GM18907 (cell line): ENCODE data around the gene ERAL1.
"Not testable (repeated sequence)": the region's sequence is repeated elsewhere in the genome, so short reads cannot be mapped to it uniquely, and the experiment has no call there.

ENCODE experiments used
- ATAC-seq: cut with Tn5 transposase; IDR thresholded peaks from one replicate; pipeline ENCODE4 v1.9.1; 2021; ENCODE audit warnings: mild to moderate bottlenecking, moderate library complexity; ENCODE audit not compliant: unreplicated experiment

The ERAL1 gene

DNA sequence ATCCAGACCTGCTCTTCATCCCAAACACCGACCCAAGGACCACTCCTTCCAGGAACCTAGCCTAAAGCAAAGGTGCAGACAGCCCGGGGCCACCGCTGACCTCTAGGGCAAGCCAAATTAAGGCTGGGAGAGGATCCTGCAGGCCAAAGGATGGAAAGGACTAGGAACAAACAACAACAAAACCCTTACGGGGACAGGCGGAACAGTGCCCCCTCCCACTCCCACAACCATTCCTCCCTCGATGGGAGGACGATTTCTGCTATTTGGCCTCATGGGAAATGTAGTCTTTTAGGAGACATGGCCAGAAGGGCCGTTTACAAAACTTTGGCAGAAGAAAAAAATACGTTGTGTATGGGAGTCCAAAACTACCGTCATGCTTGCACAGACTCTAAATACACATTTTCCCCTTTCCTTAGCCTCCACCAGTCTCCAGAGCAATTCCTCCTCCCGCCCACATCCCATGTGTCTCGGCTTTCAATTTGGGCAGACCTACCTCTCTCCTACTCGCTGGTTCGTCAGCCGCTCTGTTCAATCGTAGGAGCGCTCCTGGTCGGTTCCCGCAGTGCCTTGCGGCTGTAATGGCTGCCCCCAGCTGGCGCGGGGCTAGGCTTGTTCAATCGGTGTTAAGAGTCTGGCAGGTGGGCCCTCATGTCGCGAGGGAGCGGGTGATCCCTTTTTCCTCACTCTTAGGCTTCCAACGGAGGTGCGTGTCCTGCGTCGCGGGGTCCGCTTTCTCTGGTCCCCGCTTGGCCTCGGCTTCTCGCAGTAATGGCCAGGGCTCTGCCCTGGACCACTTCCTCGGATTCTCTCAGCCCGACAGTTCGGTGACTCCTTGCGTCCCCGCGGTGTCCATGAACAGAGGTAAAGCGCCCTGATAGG is at the start of gene ERAL1:
ERAL1 (plus strand) TSS at position 560 of the 879 bp plus-strand sequence; CDS start at position 579, 19 bp downstream.
- ATAC-seq = peak; percentile 94

DNA sequence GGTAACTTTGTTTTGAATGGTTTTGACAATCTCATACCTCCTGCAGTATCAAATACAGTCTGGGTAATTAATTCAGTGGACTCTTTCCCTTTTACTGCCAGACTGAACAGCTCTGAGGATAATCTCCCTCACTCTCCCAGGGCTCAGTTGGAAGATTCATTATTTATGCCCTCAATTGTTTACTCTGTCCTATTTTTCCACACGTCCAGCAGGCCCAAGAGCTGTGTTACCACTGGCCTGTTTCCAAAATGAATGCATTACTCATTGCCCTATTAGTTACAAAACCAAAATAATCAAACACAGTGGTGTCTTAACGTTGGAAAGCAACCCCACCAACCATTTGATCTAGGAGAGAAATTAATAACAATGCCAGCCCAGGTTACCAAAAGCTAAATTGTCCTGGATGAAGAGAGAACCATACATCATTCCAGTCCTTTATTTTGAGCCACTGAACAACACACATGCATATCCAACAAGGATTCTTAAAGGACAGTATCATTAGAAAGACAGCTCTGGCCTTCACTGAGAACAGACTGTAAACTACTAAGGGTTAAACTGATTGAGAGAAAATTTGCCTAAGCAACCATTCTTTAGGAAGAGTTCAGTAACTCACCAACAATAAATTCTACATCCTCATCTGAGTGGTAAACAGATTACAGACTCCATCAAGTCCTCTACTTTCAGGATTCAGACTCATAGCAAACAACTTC is 46.7 kb upstream of the ERAL1 start:
- ATAC-seq = no peak

DNA sequence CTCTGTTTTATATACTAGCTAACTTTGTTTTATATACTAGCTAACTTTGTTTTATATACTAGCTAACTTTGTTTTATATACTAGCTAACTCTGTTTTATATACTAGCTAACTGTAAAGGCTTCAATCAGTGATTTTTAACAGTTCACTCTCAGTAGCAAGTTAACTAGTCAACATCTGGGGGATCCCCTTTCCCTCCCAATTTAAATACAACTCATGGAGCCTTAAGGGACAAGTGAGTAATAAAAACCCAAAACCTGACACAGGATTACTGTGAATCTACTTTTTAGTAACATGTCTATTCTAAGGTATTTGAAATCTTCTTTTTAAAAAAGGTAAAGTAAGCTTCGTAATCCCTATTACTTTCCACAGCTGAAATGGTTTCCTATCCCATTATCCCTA is 44.4 kb upstream of the ERAL1 start:
- ATAC-seq = no peak

DNA sequence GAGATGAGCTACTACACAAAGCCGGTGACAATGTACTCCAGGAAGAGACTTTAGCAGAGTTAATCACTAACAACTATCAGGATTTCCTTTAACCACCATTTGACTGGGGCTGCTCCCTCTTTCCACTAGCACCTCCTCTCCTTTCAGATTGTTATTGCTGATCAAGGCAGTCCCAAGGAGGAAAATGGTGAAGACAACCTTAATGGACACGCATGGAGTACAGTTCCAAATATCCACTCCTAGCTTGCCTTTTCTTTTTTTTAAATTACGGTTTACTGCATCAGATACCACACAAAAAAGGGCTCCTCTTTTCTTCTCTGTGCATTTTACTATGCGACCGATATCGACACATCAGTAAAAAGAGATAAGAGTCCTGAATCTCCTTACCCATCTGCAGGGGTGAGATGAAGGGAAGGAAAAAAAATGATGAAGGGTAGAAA is 43.1 kb upstream of the ERAL1 start:
- ATAC-seq = no peak

DNA sequence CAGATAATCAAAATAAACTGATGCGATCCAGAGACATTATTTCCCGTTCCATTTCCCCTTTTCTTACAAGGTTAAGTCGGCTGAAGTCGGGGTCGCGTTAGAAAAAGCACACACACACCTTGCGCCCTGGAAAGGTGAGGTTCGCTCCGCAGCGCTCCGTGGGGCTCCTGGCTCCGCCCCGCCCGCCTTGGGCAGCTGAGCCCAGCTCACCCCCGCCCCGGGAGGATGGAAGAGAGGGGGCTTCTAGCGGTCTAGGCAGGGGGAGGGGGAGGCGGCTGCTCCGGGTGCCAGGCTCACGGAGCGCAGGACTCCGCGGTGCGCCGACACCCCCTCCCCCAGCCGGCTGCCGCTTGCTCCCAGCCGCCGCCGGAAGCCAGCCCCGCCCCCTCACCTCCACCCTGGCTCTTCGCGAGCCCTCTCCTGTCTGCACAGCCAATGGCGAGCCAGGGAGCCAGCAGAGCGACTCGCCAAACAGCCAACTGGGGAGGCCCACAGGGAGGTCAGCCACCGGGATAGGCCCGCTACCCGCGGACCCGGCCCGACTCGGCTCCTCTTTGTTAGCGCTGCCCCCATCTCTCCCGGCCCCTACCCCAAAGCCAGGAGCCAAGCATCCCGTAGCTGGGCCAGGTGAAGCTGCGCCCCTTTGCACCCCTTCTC is 42.6 kb upstream of the ERAL1 start:
- peak; percentile 95 for ATAC-seq

DNA sequence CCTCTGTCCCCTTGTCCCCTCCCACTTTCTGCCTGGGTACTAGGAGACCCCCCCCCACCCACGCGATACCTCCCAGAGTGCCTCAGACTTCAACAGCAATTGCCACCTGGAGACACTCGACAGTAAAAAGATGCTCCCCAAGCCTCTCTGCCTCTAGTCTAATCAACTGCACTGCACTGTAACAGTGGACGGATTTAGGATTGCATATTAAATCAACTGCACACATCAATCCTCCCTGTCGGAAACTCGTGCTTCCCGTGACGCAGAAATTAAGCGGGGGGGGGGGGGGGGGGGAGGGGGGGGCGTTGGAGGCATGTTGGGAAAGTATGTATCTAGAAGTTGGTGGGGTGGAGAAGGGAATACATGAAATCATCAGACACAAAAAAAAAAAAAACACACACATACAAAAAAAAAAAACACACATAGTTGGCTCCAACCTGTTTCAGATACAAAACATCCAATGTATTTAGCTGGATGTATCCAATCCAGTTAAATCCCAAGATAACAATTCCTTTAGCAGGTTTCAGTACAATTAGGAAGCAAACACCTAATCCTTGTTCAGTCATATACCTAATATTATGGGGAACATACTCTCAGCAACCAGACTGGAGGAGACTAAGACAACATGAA is 42.0 kb upstream of the ERAL1 start:
- no peak for ATAC-seq

DNA sequence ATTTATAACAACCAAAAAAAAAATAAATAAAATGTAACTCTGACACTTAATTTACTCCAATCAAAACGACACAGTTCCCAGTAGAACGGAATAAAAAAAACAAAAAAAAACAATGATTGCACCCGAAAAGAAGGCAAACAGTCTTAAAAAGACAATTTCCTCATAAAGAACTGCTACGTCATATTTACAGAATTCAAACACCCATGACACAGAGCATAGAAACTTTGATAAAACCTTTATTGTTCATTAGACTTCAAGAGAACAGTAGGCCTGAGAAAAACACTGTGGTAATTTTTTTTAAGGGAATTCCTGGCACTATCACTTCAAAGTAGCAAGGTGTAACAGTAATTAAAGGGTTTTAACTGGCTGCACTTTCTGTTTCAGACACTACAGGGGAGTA is 38.3 kb upstream of the ERAL1 start:
- no peak for ATAC-seq

DNA sequence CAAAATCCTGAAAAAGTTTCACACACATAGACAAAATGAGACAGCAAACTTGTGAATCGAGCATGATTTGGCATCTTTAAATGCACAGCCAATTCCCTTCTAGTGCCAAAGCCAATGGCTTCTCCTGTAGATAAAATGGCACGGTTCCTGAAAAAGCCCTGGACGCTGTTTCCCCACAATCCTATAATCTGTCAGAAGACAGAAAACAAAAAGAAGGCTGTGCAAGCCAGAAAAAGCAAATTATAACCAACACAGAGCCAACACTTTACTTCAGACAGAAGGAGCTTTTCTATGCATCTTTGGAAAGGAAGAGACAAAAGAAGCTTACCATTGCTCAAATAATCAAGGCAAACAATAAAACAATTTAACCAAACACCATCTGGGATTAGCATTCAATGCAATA is 36.0 kb upstream of the ERAL1 start:
- no peak for ATAC-seq

DNA sequence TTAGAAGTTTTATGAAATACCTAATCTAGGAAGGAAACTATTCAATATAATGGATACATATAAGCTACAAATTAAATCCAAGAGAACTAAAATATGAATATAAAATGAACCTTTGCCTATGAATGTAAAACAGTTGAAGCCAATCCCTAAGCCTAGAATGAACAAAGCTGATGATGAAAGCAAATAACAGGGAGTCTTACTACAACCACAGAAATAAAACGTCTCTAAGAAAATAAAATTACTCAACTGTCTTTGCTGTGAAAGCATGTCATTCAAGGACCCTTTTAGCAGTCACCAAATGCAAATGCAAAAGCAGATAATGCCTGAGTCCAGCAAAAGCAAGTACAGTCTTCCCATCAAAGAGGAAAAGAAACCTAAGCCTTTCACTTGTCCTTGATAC is 35.2 kb upstream of the ERAL1 start:
- no peak for ATAC-seq

DNA sequence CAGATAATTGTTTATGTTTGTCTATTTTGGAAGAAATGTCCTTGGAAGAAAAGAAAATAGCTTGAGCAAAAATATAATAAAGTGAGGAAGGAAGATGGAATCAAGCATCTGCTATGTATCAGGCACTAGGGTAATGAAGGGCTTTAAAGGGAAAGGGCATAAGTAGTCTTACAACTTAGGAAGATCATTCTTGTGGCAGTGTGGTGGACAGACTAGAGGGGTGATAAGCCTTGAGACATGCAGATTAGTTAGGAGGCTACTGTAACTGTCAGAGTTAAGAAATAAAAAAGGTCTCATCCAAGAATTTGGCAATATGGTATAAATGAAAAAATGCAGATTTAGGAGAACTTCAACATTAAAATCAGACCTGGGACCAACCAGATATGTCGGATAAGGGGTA is 27.1 kb upstream of the ERAL1 start:
- ATAC-seq = no peak

DNA sequence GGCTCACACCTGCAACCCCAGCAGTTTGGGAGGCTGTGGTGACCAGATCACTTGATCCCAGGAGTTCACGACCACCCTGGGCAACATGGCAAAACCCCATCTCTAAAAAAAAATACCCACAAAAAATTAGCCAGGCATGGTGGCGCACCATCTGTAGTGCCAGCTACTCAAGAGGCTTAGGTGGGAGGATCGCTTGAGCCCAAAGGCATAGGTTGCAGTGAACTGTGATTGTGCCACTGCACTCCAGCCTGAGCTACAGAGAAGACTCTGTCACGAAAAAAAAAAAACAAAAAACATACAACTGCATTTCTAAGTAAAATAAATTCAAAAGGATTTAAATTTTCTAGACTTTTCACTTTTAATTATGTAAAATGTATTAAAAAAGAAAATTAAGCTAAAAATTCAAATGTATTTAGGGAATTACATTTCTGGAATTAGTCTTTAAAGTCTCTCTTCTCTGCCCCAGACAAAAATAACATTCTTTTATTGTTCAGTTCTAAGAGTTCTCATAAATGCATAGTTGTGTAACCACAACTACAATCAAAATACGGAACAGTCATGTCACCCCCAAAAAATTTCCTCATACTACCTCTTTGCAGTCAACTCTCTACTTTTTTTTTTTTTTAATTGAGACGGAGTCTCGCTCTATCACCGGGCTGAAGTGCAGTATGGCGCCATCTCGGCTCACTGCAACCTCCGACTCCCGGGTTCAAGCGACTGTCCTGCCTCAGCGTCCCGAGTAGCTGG is 26.3 kb upstream of the ERAL1 start:
- ATAC-seq = no peak

DNA sequence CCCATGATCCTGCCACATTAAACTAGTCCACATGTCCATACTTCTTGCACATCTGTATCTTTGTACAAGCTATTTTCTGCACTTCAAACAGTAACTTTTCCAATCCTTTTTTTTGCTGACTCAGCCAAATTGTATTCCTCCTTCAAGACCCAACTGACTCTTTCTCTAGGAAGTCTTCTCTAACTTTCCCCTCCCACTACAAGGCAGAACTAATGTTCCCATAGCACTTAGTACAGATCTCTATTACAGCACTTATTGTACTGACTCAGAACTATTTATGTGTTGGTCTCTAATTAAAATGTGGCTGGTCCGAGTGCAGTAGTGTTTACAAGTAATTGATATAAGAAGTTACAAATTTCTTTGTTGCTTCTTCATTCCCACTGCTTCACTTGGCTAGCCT is 20.4 kb upstream of the ERAL1 start:
- ATAC-seq = no peak

DNA sequence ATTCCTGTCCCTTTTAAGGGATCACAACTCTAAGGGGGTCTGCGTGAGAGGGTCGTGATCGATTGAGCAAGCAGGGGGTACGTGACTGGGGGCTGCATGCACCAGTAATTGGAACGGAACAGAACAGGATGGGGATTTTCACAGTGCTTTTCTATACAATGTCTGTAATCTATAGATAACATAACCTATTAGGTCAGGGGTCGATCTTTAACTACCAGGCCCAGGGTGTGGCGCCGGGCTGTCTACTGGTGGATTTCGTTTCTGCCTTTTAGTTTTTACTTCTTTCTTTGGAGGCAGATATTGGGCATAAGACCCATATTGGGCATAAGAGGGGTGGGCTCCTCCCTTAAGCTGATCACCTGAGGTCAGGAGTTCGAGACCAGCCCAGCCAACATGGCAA is 18.3 kb upstream of the ERAL1 start:
- ATAC-seq = not testable (repeated sequence)

DNA sequence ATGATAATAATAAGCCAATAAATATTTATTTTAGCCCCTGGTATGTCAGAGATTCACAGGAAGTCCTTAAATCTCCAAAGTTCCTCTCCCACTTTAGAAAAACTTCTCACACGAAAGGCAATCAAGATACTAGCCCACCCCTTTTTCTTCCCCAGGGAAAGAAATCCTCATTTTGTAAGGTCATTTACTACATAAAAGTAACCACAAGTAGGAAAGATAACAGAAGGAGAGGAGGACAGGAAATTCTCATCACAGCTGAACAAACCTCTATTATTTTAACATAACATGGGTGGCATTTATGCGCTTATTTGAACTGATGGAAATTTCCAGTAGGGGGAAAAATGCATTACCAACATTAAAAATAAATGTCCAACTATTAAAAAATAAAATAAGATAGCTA is 15.6 kb upstream of the ERAL1 start:
- no peak for ATAC-seq

DNA sequence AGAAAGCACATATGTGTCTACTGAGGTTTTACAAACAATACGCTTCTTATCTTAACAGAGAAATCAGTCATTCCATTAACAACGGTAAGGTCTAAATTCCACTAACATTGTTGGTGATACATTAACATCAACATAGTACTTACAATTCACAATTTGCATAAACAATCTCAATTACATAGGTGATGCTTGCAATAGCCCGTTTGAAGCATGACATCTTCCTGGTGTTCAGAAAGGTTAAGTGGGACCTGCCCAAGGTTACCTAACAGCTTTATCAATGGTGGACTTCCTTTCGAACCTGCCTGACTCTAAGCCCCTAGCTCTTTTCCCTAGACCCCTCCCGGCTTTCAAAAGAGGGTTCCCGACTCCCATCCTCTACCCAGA is 12.9 kb upstream of the ERAL1 start:
- ATAC-seq = peak; percentile 26

DNA sequence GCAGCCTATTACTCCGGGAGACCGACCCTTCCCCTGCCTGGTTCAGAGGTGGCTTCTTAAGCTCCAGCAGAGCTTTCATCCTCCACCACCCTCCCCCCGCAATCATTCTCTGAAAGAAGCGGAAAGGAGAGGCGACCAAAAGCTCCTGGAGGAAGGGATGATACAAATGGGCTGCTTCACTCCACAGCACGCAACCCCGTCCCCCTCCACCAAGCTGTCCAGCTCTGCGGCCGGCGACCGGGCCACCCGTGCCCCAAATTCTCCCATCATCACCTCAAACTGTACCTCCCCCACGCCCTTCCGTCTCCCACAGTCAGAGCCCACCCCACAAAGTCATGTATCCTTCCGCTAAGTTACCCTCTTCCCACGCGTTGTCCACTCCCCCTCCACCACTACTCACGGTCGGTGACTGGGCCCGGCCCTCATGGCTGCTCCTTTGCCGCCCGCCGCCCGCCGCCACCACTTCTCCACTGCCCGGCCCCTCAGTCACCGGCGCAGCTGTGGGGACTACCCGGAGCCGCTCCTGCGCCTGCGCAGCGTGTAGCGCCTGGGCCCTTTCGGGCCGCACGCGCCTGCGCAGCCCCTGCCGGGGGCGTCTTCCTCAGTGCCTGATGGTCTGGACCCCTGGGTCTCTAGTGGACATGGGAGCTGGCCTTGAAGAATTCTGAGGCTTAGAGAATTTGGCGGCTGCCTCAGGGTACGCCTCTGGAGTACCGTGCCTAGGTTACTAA is 12.4 kb upstream of the ERAL1 start, which contains the start of gene FAM222B:
FAM222B (minus strand) TSS at position 509 of the 731 bp plus-strand sequence. CDS start 76,123 bp downstream, outside the sequence.
- peak; percentile 82 for ATAC-seq

DNA sequence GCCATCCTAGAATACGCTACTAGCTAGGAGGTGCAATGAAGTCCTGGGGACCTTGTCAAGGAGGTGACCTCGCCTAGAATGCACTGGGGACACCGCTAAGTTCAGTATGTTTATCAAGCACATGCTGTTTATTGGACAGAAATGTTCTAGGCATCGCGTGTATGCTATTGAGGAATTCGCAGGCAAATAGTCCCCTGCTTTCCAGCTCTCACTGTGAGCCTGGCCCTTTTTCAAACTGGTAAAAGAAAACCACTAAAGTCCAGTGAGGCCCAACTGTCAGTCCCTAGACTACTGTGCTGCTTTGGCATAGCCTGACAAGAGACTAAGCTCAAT is 11.0 kb upstream of the ERAL1 start:
- ATAC-seq = no peak

DNA sequence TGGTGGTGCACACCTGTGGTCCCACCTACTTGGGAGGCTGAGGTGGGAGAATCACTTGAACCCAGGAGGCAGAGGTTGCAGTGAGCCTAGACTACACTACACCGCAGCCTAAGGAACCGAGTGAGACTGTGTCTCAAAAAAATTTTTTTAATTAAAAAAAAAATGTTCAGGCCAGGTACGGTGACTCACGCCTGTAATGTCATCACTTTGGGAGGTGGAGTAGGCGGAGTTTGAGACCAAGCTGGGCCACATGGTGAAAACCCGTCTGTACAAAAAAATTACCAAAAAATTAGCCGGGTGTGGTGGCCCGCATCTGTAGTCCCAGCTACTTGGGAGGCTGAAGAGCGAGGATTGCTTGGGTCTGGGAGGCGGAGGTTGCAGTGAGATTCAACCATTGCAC is 8.6 kb upstream of the ERAL1 start:
- ATAC-seq = no peak

DNA sequence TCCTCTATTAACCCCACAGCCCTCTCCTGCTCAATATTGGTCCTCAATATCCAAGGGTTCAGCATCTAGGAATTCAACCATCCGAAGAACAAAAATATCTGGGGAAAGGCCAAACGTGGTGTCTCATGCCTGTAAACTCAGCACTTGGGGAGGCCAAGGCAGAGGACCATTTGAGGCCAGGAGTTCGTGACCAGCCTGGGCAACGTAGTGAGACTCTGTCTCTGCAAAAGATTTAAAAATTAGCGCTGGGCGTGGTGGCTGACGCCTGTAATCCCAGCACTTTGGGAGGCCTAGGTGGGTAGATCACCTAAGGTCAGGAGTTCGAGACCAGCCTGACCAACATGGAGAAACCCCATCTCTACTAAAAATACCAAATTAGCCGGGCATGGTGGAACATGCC is 8.1 kb upstream of the ERAL1 start:
- ATAC-seq = not testable (repeated sequence)

DNA sequence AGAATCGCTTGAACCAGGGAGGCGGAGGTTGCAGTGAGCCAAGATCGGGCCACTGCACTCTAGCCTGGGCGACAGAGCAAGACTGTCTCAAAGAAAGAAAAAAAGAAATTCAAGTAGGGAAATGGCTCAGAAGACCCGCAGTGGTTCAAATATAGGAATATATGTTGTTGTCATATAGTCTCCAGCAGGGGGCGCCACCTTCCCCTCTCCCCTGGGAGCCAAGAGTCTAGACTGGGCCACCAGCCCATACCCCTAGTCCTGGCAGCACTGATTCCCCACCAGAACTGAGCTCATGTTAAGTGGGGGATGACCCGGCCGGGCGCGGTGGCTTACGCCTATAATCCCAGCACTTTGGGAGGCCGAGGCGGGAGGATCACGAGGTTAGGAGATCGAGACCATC is 6.1 kb upstream of the ERAL1 start:
- ATAC-seq = not testable (repeated sequence)
